Thyroid gland (tissue), 4 donors: ENCODE measurements around the gene TTC9.

Source experiments
- CTCF ChIP-seq, 6 experiments: fragments of 200-600 bp in 3 of 6; fragments of 450-650 bp in 3 of 6; sonication (generic) in 3 of 6; IDR thresholded peaks; one replicate each; pipeline ENCODE4 v1.5.1; 2016 to 2019; ENCODE audit warnings: antibody characterized with exemption in 6 of 6, mild to moderate bottlenecking in 2 of 6, inconsistent platforms in 1 of 6, moderate library complexity in 1 of 6
- POLR2A ChIP-seq, 2 donors: fragments of 450-650 bp; IDR thresholded peaks; one replicate each; pipeline ENCODE4 v1.6.1; 2017; ENCODE audit warnings: antibody characterized with exemption in 2 of 2, mild to moderate bottlenecking in 2 of 2, moderate library complexity in 1 of 2

- TF ChIP-seq CTCF (IDR thresholded peaks at IDR 0.05) (no peak), POLR2A (IDR thresholded peaks at IDR 0.05) (no peak)
Measured at GRCh38 chr14:70635971-70636595, 5.6 kb upstream of the TTC9 start.
